Stimulated activated CD4-positive, alpha-beta T cell treated with anti-CD3 and anti-CD28 coated beads, Interleukin-2, amount 100 ng/mL, for 4 hours (primary cell): ENCODE measurements around the gene DTD2.
"Not testable (repeated sequence)": the region's sequence is repeated elsewhere in the genome, so short reads cannot be mapped to it uniquely, and the experiment has no call there.

ENCODE experiments used
- DNase-seq: peaks from one replicate; pipeline ENCODE4 v3.0.0-alpha.2; 2020; ENCODE audit warnings: low read depth

DTD2 gene

DNA sequence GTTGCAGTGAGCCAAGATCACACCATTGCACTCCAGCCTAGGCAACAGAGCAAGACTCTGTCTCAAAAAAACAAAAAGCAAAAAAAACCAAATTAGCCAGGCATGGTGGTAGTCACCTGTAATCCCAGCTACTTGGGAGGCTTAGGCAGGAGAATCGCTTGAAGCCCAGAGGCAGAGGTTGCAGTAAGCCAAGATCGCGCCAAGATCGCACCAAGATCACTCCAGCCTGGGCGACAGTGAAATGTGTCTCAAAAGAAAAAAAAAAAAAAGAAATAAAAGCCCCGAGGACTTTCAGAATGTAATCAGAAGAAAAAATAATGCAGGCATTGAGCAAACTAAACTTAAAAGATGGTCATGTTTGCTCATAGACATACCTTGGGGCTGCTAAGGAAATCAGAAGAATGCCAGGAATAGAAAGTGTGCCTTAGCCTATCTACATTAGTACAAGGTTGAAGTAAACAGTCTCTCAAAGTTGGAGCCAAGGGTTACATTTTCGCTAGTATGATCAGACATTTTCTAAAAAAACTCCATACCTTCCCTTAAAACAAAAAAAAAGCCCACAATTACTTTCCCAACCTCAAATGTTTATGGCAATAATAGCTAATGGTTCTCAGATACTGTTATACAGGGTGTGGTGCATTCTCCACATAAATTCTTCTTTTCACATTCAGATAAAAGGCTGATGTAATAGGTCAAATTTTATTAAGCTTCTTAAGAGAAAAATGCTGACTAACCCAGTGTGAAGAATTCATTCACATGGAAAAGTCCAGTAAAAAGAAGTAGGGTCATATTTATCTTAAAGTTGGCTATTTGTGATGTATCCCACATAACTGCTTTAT lies 15.8 kb downstream of the DTD2 start:
- no peak for DNase-seq

DNA sequence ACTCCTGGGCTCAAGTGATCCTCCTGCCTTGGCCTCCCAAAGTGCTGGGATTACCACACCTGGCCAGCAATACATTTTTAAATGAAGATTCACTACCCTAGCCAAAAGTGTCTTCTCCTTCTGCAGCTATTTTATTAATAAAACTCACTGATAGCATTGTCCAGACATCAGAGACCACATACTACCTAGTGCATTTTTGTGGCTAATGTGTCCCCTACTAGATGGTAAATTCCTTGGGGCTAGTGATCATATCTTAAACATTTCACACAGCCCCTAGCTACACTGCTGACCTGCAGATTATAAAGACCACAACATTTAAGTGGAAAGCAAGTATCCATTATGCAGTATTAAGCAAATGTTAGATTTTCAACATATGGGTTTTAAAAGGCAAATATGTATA lies 17.0 kb downstream of the DTD2 start:
- no peak for DNase-seq

DNA sequence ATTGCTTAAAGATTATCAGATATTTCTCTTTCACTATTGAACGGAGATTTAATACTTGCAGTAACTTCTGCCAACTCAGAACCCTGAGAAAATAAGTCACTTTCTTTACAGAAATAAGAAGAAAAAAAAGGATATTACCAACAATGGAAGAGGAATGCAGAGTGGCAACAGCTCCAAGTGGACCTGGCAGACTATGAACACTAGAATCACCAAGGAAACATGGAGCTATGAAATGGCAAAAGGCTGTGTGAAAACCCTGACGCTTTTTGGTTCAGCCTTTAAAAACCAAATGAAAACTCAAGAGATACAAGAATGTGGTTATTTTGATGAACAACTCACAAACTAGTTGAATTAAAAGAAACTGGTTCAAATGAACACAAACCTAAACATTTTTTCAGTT lies 17.7 kb downstream of the DTD2 start:
- DNase-seq = no peak

DNA sequence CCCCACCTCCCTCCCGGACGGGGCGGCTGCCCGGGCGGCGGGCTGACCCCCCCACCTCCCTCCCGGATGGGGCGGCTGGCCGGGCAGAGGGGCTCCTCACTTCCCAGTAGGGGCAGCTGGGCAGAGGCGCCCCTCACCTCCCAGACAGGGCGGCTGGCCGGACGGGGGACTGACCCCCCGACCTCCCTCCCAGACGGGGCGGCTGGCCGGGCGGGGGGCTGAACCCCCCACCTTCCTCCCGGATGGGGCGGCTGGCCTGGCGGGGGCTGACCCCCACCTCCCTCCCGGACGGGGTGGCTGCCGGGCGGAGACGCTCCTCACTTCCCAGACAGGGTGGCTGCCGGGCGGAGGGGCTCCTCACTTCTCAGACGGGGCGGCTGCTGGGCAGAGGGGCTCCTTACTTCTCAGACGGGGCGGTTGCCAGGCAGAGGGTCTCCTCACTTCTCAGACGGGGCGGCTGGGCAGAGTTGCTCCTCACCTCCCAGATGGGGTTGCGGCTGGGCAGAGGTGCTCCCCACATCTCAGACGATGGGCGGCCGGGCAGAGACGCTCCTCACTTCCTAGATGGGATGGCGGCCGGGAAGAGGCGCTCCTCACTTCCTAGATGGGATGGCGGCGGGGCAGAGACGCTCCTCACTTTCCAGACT lies 20.1 kb downstream of the DTD2 start:
- DNase-seq = not testable (repeated sequence)

DNA sequence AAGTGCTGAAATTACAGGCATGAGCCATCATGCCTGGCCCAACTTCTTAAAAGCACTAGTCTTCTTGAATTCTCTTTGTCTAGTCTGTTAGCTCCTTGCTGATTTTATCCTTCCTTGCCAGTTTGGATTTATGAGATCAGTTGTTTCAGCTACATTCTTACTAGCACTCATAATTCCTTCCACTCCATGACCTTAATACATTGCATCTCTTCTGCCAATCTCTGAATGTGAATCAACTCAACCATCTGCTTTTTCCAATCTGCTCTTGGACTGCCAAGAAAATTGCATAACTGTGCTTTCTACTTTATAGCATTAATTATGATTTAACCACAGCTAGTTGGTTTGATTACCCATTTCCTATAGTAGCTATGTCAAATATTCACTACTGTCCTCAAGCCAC lies 22.0 kb downstream of the DTD2 start:
- DNase-seq = no peak

DNA sequence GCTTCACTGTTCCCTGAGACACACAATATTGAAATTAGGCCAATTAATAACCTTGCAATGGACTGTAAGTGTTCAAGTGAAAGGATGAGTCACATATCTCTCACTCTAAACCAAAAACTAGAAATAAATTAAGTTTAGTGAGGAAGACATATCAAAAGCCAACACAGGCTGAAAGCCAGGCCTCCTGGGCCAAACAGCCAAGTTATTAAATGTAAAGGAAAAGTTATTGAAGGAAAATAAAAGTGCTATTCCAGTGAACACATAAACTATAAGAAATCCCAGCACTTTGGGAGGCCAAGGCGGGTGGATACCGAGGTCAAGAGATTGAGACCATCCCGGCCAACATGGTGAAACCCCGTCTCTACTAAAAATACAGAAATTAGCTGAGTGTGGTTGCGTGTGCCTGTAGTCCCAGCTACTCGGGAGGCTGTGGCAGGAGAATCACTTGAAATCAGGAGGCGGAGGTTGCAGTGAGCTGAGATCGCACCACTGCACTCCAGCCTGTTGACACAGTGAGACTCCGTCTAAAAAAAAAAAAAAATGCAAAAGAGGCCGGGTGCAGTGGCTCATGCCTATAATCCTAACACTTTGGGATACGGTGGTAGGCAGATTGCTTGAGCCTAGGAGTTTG lies 26.6 kb downstream of the DTD2 start:
- no peak for DNase-seq

DNA sequence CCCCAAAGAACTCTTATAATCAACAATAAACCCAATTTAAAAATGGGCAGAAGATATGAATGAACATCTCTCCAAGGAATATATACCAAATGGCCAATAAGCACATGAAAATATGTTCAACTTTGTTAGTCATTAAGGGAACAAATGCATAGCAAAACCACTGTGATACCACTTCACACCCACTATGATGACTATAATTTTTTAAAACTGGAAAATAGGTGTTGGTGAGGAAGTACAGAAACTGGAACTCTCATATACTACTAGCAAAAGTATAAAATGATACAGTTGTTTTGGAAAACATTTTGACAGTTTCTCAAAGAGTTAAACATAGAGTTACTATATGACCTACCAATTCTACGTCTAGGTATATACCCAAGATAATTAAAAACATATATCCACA lies 27.5 kb downstream of the DTD2 start:
- DNase-seq = no peak

DNA sequence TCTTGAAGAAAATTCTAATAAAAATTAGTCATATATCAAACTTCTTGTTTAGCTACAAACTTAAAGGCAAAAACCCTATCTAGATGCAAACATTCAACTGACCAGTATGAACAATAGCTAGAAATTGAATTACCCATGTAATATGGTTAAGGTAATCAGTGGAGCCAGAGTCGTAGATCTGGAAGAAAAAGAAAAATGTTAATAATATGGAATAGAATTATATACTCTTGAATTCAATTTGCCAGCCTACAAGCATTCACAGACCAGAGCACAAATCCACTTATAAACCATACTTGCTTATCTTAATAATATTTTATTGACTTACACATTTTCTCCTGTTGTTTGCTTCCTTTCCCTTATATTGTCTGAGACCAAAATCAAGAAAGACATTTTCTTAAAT lies 29.3 kb downstream of the DTD2 start:
- DNase-seq = no peak

DNA sequence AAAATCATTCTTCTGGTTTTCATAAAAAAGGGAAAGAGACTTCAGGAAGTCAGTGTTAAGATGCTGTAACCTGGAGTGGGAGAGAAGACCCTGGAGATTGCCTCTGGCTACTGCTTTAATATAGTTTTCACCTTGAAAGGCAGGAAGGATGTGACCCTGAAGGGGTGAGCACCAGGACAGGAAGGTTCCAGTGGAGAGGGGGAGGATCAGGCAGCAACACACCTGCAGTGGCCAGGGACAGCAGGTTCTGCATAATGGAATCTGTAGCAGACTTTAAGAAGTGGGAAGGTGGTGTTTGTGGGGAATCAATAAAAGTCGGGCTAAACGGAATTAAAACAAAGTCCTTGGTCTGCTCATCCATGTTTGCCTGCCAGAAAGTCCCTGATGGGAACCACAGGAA lies 30.6 kb downstream of the DTD2 start:
- DNase-seq = no peak

DNA sequence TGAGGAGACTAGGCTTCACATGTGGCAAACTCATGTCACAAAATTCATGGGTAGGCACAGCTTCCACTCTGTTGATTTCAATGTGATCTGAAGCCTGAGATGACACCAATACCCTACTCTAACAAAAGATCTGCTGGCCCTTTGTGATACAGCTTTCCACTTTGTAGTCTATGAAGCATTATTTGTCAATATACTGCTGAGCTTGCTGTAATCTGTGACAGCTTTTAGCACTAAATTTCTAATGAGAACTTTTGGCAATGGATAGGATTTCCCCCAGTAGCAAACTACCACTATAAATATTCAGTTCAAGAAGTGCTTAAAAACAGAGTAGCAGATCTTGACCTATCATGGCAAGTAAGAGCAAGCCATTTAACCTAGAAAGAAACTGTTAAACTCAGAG lies 31.4 kb downstream of the DTD2 start:
- DNase-seq = no peak

DNA sequence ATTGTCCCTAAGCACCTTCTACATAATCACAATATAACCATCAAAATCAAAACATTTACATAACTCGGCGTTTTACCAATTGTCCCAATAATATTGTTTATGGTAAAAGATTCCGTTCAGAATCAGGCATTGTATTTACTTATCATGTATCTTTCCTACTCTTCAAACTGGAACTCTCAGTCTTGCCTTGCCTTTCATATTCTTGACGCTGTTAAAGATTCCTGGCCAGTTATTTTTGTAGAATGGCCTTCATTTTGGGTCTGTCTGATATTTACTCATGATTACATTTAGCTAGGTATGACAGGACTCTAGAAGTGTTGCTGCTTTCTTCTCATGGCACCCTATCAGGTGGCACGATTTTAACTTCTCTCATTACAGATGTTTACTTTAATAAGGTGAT lies 36.1 kb downstream of the DTD2 start:
- DNase-seq = no peak

DNA sequence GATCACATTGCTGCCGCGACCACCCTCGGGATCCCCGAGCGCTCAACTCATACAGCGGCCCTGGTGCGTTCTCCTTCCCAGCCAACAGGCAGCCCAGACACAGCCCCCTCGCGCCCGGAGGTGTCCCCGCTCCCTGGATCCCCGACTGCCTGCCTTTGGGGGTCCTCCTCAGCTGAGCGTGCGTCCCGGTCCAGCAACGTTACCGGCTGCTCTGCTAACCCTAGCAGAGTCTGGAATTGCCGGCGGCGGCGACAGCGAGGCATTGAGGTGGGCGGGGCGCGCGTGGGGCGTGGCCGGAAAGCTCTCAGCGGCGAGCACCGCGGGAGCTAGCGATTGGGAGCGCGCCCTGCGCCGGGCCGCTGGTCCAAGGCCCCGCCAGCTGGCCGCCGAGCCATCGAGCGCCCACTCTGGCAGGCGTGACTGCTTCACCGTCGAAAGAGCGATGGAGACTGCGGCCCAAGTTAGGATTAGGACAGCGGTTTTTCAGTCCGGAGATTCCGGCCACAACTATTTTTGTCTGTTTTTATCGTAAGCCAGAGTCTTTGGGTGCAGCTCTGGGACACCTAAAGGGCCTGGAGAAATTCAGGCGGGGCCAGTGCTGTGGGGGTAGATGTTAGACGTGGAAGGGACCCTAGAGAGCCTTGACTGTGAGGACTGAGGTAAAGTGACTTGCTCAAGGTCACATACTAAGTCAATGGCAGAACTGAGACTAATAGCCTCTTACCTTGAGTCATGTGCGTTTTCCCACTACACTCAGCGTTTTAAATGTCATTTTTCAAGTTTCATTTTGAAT lies 36.8 kb downstream of the DTD2 start, which contains the start of gene HEATR5A:
HEATR5A (minus strand) TSS at position 232 of the 793 bp plus-strand sequence. CDS start 17,575 bp downstream, outside the sequence.
- DNase-seq = peak; percentile 84

DNA sequence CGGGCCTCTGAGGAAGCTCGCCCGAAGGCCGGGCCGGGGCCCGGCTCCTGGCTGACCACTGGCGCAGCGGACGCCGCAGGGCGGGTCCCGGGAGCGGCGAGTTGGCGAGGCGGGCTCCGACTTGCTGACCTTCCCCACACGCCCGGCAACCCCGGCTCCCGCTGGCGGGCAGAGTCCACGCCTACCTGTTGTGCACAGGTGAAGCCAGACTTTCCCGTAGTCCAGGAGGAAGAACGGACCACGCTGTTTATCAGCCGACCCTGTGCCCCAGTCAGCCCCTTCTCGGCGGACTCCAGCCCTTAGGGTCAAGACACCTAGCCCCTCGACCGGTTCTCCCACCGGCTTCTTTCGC lies 37.4 kb downstream of the DTD2 start:
- DNase-seq = no peak

DNA sequence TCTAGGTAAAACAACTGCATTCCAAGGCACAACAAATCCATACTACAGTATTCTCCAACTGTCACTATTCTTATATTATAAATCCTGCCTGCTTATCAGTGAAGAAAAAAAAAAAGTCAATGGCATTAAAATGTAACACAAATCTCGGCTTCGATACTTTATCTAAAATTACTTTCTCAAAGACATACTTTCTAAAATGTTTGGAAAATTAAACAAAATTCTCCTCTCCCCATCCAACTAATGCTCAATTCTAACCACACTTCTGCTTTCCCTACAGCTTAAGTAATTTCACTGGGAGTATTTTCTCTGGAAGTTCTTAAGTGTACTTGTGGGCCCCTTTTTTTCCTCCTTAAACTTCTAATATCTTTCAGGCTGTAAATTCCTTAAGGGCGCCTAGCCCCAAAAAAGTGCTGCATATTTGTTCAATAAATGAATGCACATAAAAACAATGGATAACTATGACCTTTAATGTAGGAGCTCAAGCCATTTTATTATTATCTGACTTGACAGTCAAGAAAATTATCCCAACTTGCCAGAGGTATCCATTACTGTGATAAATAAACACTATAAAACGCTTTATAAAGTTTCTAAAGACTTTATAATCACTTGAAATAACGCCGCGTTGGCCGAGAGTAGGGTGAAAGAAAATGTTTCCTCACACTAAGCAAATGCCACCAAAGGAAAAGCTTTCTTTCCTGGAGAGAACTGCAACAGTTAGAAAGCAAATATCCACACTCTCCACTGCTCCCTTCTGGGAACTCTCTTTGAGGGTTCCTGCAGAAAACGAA lies 37.9 kb downstream of the DTD2 start:
- no peak for DNase-seq

DNA sequence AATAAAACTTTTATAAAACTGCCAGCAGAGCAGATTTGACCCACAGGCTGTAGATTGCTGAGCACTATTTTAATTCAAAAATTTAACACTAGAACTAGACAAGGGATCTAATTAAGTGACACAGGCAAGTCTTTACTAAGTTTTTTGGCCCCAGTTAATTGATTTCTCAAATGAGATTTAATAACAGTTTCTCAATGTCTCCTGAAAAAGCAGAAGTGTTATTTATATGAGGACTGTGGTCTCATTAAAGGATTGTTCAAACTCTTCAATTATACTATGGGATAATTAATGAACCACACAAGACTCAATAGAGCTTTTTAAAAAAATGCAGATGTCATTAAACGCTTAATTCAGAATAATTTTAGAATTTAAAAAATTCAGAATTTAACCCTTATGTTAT lies 38.9 kb downstream of the DTD2 start:
- no peak for DNase-seq

DNA sequence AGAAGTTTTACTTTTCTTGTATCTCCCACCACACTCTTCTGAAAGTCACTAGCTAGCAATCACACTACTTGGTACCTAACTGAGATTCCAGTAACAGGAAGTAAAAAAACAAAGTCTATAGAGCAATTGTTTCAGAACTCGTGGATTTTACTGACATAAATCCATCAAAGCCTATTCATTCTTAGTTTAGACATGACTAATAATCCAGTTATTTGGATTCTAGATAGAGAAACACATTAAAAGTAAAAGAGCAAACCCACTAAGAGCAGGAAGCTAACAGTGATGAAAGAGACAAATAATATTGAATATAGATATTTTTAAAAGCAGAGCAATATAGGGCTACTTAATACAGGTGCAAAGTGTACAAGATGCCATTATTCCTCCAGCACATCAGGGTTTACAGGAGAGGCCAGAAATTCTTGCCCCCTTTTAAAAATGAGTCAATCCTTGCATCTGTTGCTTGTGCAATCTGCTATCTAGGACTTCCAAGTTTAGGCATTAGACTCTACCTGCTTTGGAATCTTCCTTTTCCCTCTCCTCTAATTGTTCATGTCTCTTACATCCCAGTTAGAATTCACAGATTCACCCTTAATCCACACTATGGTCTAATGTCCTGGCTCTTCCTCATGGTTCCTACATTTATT lies 43.0 kb downstream of the DTD2 start:
- no peak for DNase-seq

DNA sequence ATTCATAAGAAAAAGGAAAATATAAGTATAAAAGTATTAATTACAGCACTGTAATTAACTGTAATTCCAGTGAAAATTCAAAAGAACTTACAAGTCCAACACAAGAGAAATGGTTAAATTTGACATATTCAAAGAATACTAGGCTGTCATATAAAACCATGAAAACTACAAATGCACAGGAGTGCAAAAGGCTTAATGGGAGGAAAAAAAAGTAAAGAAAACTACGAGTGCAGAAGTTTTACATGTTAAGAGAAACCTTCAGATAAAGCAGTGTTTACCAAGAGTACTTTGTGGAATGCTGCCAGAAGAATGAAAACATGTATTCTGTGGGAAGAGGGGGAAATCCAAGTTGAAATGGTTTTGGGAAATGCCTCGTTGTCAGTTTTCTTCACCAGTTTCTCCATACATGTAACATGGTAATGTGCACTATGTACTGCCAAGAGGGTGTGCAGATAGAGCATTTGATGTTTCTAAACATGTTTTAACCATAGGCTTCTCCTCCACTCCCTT lies 46.0 kb downstream of the DTD2 start:
- no peak for DNase-seq

DNA sequence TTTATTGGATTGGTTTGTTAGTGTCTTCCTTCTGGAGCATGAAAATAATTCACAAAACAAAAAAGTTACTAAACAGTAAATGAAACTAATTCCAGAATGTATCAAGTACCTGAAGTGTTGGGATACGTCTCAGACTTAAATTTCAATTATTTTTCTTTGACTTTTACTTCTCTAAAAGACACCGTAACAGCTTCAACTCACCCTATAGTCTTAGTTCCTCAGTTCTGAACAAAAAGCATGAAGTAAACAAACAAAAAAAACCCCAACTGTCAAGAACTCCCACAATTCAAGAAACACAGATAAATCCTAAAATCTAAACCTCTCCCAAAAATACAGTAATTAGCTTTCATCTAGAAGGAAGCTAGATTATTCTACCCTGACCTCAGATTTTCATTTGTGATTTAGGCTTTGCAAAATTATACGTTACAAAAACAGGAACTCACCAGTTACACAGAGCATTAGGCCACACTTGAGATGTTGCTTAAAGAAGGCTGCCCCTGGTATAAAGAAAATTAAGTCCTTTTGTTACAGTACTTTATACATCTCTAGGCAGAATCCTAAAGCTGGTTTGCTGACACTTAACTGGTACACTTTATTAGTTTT lies 47.2 kb downstream of the DTD2 start:
- DNase-seq = no peak

DNA sequence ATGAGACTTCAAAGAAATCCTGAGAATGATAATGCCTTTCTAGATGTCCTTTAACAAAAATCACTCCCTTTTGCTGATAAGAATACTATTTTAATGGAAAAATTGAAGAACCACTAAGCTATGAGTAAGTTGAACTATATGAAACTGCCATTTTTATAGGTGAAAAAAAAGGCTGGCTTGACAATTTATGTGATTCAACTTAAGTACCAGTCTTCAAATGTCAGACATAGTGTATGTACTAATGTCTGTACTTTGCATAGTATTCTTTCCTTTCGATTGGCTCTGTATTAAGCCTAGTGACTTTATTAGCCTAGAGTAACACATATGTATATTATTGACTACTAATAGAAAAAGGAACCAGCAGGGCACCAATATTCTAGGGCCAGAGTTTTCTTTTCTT lies 48.9 kb downstream of the DTD2 start:
- no peak for DNase-seq

DNA sequence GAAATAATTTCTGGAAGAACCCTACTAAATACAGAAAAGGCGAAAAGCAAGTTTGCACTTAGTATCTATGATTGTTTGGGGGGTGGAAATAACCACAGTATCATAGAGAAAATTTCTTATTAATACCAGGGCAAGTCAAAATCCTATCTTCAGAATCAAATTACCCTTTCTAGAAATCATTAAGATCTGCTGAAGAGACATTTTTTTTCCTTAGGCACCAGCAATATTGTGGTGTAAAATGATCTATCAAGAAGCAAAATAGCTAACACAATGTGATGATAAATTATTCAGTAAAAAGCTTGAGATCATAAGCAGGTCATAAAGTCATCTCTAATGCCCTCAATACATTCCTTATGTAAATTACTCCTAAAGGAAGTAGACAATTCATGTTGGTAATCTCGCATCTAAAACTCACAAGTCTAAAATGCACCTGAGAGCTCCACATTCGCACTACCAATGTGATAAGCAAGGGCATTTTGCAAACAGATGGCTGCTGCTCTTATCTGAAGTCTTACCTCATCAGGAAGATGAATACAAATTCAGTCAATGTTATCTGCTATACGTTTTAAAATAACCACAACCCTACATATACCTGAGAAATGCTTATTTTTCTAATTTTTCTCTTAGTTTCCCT lies 51.6 kb downstream of the DTD2 start:
- no peak for DNase-seq
